HG02588 (cell line): Measurements from ENCODE around the gene TPBG.

Experiments
- ATAC-seq: cut with Tn5 transposase; IDR thresholded peaks from one replicate; pipeline ENCODE4 v1.9.1; 2021; ENCODE audit warnings: mild to moderate bottlenecking, moderate library complexity; ENCODE audit not compliant: unreplicated experiment

The TPBG gene

GRCh38 chr6:82363428-82364086, at the start of gene TPBG:
Gene TPBG, plus strand, starts transcription at chr6:82363817. Its CDS starts 1,145 bp downstream, at chr6:82364962.
- peak; percentile 47 for ATAC-seq

DNA sequence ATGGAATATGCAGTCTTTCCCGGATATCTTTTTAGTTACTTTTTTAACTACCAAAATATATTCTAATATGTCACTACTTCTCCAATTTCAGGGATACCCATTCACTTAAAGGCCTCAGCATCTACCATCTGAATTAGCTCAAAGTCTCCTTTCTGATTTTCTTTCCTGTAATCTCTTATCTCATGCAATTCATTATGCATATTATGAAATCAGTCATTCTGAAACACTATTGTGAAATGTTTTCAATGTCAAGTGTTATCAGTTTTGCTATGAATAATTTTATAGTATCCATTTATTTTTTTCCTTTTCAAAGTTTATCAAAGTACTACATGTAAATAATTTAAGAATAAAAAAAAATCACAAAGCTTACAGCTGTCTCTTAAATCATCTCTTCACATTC, 41.2 kb upstream of the TPBG start:
- no peak for ATAC-seq

DNA sequence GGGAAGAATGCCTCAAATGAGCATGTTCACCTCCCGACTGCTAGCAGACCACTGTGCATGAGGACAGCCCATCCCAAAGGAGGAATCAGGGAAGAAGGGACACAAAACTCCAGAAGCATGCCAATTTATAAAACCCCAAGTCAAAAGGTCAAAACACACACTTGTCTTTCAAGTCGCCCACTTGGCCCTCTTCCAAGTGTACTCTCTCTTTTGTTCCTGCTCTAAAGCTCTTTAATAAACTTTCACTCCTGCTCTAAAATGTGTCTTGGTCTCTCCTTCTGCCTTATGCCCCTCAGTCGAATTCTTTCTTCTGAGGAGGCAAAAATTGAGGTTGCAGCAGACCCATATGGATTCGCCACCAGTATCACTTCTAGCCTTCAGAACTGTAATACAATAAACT, 33.9 kb upstream of the TPBG start:
- no peak for ATAC-seq

DNA sequence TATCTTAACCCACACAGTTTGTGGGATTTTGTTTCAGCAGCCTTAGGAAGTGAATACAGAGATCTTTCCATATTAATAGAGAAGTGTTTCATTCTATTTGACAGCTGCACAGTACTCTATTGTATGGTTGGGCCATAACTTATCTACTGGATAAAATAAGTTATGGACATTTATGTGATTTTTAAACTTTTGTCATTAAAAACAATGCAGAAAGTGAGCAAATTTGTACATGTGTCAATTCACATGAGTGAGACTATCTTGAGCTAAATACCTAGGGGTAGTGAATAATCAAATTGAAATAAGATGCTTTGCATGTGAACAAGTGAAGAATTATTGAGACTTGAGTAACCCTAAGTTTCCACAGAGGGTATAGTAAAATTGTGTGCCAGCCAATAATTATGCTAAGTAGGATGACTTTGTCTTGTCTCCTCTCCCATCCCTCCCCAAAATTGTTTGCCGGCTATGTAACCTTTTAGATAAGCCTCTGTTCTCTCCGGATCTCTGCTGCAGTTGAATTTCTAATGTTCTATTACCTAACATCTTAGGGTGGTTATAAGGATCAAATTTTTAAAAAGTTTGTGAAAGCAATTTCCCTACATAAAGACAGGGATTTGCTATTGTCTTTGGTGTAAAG, 33.3 kb upstream of the TPBG start:
- no peak for ATAC-seq

DNA sequence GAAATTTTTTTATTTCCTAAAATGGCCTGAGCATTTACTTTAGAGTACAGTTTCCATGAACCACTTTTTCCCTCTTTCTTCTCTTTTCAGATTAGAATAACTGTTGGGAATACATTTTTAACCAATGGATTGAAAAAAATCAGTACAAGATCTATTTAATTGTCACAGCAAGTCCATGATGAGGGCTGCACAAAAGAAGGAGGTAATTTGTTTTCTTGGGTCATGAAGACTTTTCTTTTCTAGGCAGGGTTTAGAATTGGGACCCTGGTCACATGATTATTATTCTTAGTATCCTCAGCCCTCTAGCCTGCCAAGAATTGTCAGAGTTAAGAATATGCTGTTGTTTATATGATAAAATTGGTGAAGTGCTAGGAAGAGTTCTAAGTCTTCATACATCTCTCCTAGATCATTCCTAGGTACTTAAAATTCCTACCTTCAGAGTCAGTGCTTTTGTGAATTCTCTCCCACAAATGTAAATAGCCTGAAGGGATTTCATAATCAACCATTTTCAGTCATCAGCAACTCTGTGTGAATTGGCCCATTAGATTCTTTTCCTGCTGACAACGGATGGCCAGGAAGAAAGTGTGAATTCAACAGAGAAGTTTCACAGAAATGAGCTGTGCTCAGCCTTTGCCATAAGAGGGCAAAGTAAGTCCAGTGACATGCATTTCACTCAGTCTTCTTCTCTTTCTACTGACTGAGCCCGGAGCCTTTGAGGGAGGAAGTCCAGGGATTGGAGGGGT, 32.4 kb upstream of the TPBG start:
- ATAC-seq: no peak

GRCh38 chr6:82333781-82334180, 29.8 kb upstream of the TPBG start:
- no peak for ATAC-seq

DNA sequence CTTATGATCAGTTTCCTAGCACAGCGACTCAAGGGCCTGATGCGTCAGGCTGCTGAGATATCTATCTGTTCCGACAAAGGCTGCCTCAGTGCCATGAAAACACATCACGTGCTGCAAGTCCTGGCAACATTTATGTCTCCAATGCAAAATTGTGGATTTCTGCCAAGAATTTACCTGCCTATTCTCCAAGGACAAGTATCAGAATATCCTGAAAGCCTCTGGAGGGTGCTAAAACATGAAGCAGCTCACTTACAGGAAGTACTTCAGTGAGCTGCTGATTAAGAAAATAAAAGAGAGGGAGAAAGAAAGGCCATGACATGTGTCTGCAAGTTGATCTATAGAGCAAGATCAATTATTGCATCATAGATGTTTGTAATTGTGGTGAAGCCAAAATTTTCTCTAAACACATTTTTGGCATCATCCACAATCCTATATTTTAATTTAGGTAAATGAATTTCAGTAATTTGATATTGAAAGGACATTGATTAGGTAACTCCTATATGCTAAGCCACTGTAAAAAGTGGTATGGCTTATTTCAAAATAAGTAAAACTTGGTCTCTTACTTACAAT, 25.8 kb upstream of the TPBG start:
- no peak for ATAC-seq

- no peak for ATAC-seq
These were observed 15.5 kb upstream of the TPBG start for GRCh38 chr6:82348130-82348529.

- ATAC-seq: no peak
These were observed 9.8 kb upstream of the TPBG start for GRCh38 chr6:82353848-82354247.

- ATAC-seq: no peak
These were observed 3.1 kb upstream of the TPBG start for GRCh38 chr6:82360552-82360951.

GRCh38 chr6:82361631-82362030, 2.0 kb upstream of the TPBG start:
- no peak for ATAC-seq

GRCh38 chr6:82362144-82362543, 1.5 kb upstream of the TPBG start:
- no peak for ATAC-seq

DNA sequence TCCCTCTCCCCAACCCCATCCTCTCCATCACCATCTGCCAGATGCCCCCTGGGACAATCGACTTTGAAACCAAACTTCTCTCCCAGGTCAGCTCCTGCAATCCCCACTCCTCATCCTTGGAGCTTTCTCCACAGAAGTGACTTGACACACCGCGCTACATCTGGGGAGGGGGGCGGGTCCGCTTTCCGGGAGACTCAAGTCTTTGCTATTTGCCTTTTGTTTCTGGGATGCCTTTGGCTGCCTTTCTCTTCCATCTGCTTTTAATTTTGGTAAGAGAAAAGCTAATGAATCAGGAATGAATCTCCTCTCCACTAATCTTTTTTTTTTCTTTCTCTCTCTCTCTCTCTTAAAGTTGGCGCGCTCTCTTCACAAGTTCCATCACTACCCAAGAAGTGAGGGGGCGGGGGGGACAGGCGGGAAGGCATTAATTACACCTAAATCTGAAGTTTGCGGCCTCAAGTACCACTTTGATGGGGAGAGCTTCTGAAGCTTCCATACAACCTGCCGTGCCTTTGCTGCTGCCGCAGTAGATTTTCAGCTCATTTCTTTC, 664 bp upstream of the TPBG start:
- no peak for ATAC-seq

GRCh38 chr6:82364087-82365015, 734 bp downstream of the TPBG start:
- ATAC-seq: peak; percentile 39

DNA sequence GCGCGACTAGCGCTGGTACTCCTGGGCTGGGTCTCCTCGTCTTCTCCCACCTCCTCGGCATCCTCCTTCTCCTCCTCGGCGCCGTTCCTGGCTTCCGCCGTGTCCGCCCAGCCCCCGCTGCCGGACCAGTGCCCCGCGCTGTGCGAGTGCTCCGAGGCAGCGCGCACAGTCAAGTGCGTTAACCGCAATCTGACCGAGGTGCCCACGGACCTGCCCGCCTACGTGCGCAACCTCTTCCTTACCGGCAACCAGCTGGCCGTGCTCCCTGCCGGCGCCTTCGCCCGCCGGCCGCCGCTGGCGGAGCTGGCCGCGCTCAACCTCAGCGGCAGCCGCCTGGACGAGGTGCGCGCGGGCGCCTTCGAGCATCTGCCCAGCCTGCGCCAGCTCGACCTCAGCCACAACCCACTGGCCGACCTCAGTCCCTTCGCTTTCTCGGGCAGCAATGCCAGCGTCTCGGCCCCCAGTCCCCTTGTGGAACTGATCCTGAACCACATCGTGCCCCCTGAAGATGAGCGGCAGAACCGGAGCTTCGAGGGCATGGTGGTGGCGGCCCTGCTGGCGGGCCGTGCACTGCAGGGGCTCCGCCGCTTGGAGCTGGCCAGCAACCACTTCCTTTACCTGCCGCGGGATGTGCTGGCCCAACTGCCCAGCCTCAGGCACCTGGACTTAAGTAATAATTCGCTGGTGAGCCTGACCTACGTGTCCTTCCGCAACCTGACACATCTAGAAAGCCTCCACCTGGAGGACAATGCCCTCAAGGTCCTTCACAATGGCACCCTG, 1.6 kb downstream of the TPBG start:
- ATAC-seq: peak; percentile 21

- ATAC-seq: no peak
These were observed 4.1 kb downstream of the TPBG start for GRCh38 chr6:82367704-82368103.

DNA sequence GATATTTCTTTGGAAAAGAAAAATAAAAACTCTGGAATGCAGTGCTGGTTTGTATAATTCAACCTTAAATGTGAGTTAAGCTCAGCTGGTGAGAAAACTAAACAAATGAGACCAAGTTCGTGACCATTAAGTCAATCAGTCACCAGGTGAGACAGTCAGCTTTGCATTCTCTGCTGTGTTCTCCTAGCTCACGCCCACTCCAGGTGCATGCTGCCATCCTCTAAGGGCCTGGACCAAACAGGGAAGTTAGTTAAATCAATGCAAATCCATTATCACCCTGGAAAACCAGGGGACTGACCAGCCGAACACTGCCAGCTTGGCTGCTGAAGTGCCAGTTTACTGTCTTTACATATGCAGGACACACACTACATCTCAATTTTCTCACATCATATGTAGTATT, 7.2 kb downstream of the TPBG start:
- no peak for ATAC-seq

- no peak for ATAC-seq
These were observed 8.4 kb downstream of the TPBG start for GRCh38 chr6:82371799-82372546.

- no peak for ATAC-seq
These were observed 9.0 kb downstream of the TPBG start for GRCh38 chr6:82372656-82373055.
